K562 treated with DMSO at 1 percent for 4 hours (cell line): Measurements from ENCODE around the gene DPF3. TPM values are rescaled to one million over a fixed set of nuclear protein-coding genes. Genes with fewer than 3 reads are reported as not detected.

Source experiments
- total RNA-seq: library from RNA; unstranded; fragments of 300-600 nt; gene quantifications from 2 replicates; pipeline ENCODE4 v1.2.3, GENCODE V29; 2022; ENCODE audit not compliant: insufficient read depth

Gene DPF3
- total RNA-seq = 0.73 and 3.5 TPM in 2 replicates

DNA sequence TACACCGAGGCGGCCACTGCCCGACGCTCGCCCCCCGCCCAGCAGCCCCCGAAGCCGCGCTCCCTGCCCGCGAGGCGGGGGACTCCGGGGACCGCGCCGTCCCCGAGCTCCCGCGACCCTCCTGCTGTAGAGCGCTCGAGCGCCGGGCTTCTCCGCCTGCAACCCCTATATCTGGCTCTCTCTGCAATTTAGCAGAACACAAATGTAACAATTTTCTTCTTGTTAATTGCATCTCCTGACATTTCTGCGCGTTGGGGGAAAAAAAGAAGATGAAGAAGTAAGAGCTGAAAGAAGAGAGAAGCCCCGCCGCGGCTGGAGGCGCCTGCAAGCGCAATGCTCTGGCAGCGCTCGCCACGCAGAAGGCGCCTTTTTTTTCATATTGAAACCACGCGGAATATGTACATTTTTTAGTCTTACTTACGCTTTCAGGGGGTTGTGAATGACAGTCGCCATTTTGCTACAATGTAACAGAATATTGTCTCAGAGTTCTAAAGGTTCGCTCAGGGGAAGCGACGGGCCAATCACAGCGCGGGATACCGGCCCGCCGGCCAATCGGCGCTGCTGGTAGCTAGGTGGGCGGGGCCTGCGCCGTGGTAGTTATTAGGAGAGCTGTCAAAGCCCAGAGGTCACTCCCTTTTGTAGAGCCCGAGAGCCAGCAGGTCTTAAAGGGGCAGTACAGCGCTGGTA lies at the start of gene DPF3:
Gene DPF3, minus strand, starts transcription at position 466 of the 687 bp plus-strand sequence. Its CDS starts 13 bp downstream, at position 453.

DNA sequence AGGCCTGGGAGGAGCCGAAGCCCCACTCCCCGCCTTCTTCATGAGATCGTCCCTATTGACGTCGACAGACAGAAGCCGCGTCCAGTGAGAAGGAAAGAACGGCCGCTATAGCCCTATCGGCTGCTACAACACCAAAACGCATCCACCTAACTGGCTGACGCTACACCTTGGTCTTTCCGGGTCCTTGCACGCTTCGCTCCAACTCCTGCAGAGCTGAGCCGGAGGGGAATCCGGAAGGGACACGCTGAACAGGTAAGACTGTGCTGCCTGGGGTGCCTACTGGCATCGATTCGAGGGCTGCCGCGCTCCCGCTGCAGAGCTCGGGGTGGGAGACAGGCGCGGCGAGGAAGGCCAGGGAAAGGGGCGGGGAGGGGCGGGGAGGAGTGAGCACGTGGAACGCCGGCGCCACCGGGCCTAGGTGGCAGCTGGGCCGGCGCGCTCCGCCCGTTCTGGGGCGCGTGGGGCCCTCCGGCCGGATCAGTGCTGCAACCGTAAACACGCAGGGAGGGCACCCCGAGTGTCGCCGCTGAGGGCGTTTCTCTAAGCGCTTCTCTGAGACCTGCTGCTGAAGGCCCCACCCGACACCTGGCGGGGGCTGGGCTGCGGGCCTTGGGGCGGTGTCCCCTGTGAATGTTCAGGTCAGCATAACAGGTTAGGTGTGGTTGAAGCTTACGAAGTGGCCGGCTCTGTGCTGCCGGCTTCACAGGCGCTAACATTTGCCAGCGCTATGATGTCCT lies 32.6 kb upstream of the DPF3 start, which contains the start of gene DCAF4:
Gene DCAF4, plus strand, starts transcription at position 173 of the 737 bp plus-strand sequence. CDS start 11,515 bp downstream, outside the sequence.

Other genes with a start within 250 kb of the DPF3 start
- 10.4 and 15.0 TPM in 2 replicates for gene DCAF4, start 32.4 kb upstream of the DPF3 start, total RNA-seq
- 21.2 and 24.5 TPM in 2 replicates for gene ZFYVE1, start 133.0 kb upstream of the DPF3 start, total RNA-seq
- gene RBM25, start 164.4 kb upstream of the DPF3 start, total RNA-seq = 19.5 and 22.0 TPM in 2 replicates
- 16.7 and 23.4 TPM in 2 replicates for gene PSEN1, start 242.4 kb upstream of the DPF3 start, total RNA-seq